Mesothelial cell of epicardium (in vitro differentiated cells): ENCODE measurements around the gene NENF. TPM values are rescaled to one million over a fixed set of nuclear protein-coding genes. Genes with fewer than 3 reads are reported as not detected.

Experiments used
- DNase-seq, 2 experiments: peaks; one replicate each; pipeline ENCODE4 v3.0.0; 2021; ENCODE audit warnings: low spot score in 2 of 2; ENCODE audit not compliant: unreplicated experiment in 2 of 2
- H3K27ac Mint-ChIP-seq: 2 replicates; pipeline ENCODE4 v1.8.0; 2021; ENCODE audit warnings: mixed read lengths
- H3K27me3 Mint-ChIP-seq: 2 replicates; pipeline ENCODE4 v1.8.0; 2021; ENCODE audit warnings: low read depth, mixed read lengths
- H3K36me3 Mint-ChIP-seq: 2 replicates; pipeline ENCODE4 v1.8.0; 2021; ENCODE audit warnings: mixed read lengths
- H3K4me1 Mint-ChIP-seq: 2 replicates; pipeline ENCODE4 v1.8.0; 2021; ENCODE audit warnings: mixed read lengths
- H3K4me3 Mint-ChIP-seq: 2 replicates; pipeline ENCODE4 v1.8.0; 2021; ENCODE audit warnings: mild to moderate bottlenecking, moderate library complexity, mixed read lengths
- H3K9me3 Mint-ChIP-seq: 2 replicates; pipeline ENCODE4 v1.8.0; 2021; ENCODE audit warnings: mixed read lengths
- CTCF ChIP-seq: fragments of 200-600 bp; sonication (generic); IDR thresholded peaks from one replicate; pipeline ENCODE4 v1.5.0; 2021; ENCODE audit warnings: antibody characterized with exemption; ENCODE audit not compliant: unreplicated experiment
- total RNA-seq: library from RNA; stranded (reverse); gene quantifications from 3 replicates; pipeline ENCODE4 v1.2.1, GENCODE V29; 2021

The NENF gene
- total RNA-seq, 1 donor from 2014 or later = 39.3 TPM

DNA sequence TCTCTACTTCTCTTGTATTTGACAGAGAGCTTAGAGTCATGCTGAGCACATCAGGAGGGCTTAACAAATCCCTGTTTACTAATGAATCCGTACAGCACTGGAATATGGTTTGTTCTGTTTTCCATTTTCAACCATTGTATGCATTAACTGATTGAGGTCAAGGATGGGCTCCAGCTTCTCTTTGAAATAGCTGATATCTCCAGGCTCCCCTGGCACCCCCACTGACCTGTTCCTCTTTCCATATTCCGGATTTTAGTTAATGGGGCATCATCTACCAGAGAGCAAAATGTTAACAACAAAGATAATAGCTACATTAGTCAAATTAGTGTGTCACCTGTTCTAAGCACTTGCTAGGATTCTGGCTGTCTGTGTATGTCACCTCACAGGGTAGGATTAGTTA lies 57.6 kb downstream of the NENF start:
- Mint-ChIP-seq H3K27ac (no peak overlapping the region), H3K9me3 (no peaks in the 10 kb centered on the region), H3K4me1 (peaks cover 16% of the 10 kb centered on the region), H3K36me3 (no peaks in the 10 kb centered on the region), H3K27me3 (no peaks in the 10 kb centered on the region), H3K4me3 (no peak overlapping the region)
- TF ChIP-seq CTCF = no peak
- DNase-seq = no peak

DNA sequence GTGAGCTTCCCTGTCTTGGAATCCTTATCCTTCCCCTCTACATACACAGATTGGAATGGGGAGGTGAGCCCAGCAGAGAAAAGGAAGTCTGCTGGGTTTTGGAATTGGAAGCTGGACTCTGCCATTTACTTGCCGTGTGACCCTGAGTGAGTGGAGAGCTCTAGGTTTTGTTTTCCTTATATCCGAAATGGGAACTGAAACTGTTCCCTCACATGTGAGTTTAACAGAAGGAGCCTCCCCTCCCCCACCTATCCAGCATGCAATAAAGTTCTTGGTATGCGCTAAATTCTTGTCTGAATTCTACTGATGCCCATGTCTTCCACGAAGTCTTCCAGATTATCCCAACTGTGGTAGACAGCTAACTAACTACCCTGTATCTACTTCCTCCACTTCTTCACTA lies 58.7 kb downstream of the NENF start:
- Mint-ChIP-seq H3K27me3 (no peaks in the 10 kb centered on the region), H3K36me3 (no peaks in the 10 kb centered on the region), H3K27ac (no peak overlapping the region), H3K4me1 (peaks cover 7% of the 10 kb centered on the region), H3K9me3 (no peaks in the 10 kb centered on the region), H3K4me3 (no peak overlapping the region)
- no peak for TF ChIP-seq CTCF
- DNase-seq = no peak

Other genes starting within 250 kb of the NENF start
- gene PPP2R5A, start 147.5 kb upstream of the NENF start, total RNA-seq = 10.1 to 11.6 TPM (median 10.7 TPM) in 3 replicates
- 18.6 to 21.7 TPM (median 21.1 TPM) in 3 replicates for gene PACC1, start 18.0 kb upstream of the NENF start, total RNA-seq
- gene ATF3, start 175.8 kb downstream of the NENF start, total RNA-seq = 134 to 147 TPM (median 146 TPM) in 3 replicates